ENCODE results near the gene COPB2. TPM values are rescaled to one million over a fixed set of nuclear protein-coding genes. Genes with fewer than 3 reads are reported as not detected.

COPB2 gene
- total RNA-seq, 1 donor from 2014 or later = 86.1 TPM

DNA sequence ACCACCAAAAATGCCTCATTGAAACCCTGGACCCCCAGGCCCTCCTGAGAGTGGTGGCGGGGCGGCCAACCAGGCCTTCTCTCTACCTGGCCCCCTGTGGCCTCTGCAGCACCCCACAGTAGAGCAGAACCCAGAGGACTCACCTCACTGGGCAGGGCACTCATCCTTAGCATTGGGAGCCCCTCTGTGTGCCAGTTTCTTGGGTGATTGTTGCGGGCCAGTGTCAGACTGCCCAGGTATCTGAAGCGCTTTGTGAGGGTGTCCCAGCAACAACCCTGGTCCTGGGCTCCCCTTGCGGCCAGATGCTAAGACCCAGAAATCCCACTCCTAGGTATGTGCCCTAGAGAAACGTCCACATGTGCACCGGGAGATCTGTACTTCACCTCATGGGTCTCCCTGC lies 66.3 kb downstream of the COPB2 start:
- Histone ChIP-seq H3K4me3 (no peak overlapping the region), H4K20me1 (ENCODE audit: low read depth) (no peaks in the 10 kb centered on the region), H3K9ac (no peak overlapping the region), H3K79me2 (ENCODE audit: low read depth) (no peaks in the 10 kb centered on the region), H3K36me3 (no peaks in the 10 kb centered on the region), H3K27ac (no peak overlapping the region), H3K4me2 (no peak overlapping the region), H3K4me1 (no peaks in the 10 kb centered on the region), H3F3A (ENCODE audit: low read depth) (no peaks in the 10 kb centered on the region), H3K27me3 (peaks cover 9% of the 10 kb centered on the region), H3K9me3 (ENCODE audit: low read depth) (no peaks in the 10 kb centered on the region), H2AFZ (replicated peaks) (no peak overlapping the region)
- Mint-ChIP-seq H3K4me1 (peaks cover 9% of the 10 kb centered on the region), H3K4me3 (no peak overlapping the region), H3K27me3 (ENCODE audit: insufficient read depth, low read depth) (peaks cover 11% of the 10 kb centered on the region), H3K9me3 (no peaks in the 10 kb centered on the region), H3K27ac (no peak overlapping the region), H3K36me3 (no peaks in the 10 kb centered on the region)
- DNase-seq (ENCODE audit: low spot score) = no peak
- TF ChIP-seq EZH2phosphoT487 (IDR thresholded peaks at IDR 0.05) (no peak), EZH2 (IDR thresholded peaks at IDR 0.05) (no peak)
- TF ChIP-seq, protein P1, sequence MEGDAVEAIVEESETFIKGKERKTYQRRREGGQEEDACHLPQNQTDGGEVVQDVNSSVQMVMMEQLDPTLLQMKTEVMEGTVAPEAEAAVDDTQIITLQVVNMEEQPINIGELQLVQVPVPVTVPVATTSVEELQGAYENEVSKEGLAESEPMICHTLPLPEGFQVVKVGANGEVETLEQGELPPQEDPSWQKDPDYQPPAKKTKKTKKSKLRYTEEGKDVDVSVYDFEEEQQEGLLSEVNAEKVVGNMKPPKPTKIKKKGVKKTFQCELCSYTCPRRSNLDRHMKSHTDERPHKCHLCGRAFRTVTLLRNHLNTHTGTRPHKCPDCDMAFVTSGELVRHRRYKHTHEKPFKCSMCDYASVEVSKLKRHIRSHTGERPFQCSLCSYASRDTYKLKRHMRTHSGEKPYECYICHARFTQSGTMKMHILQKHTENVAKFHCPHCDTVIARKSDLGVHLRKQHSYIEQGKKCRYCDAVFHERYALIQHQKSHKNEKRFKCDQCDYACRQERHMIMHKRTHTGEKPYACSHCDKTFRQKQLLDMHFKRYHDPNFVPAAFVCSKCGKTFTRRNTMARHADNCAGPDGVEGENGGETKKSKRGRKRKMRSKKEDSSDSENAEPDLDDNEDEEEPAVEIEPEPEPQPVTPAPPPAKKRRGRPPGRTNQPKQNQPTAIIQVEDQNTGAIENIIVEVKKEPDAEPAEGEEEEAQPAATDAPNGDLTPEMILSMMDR (IDR thresholded peaks at IDR 0.05) = no peak

DNA sequence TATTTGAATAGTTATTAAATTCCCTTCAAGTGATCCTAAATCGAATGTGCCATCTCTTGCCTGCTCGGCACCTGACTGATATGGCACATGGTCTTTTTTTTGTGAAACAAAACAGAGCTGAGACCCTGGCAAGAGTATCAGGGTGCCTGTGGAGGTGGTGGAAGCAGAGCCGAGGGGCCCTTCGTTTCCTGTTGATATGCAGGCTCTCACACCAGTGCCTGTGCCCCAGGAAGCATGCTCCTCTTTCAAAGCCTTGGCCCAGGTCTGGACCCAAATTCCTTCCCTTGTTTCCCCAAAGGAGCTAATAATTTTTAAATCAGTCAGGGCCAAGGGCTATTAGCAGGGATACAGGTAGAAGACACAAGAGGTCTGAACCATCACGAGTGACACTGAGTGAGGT lies 67.1 kb downstream of the COPB2 start:
- no peak overlapping the region for H3K9ac ChIP-seq
- H3K27ac ChIP-seq = no peak overlapping the region
- no peaks in the 10 kb centered on the region for H3K9me3 ChIP-seq (ENCODE audit: low read depth)
- peaks cover 11% of the 10 kb centered on the region for H3K4me1 Mint-ChIP-seq
- H2AFZ ChIP-seq (replicated peaks) = no peak overlapping the region
- no peak overlapping the region for H3K4me2 ChIP-seq
- H3K79me2 ChIP-seq (ENCODE audit: low read depth) = no peaks in the 10 kb centered on the region
- no peaks in the 10 kb centered on the region for H3K9me3 Mint-ChIP-seq
- H3K27me3 ChIP-seq = peaks cover 1% of the 10 kb centered on the region
- no peak for DNase-seq (ENCODE audit: low spot score)
- no peak overlapping the region for H3K27ac Mint-ChIP-seq
- H3F3A ChIP-seq (ENCODE audit: low read depth) = no peaks in the 10 kb centered on the region
- no peaks in the 10 kb centered on the region for H3K4me1 ChIP-seq
- H3K36me3 ChIP-seq = no peaks in the 10 kb centered on the region
- no peak for TF ChIP-seq EZH2phosphoT487 (IDR thresholded peaks at IDR 0.05)
- no peaks in the 10 kb centered on the region for H4K20me1 ChIP-seq (ENCODE audit: low read depth)
- no peak overlapping the region for H3K4me3 Mint-ChIP-seq
- H3K4me3 ChIP-seq = no peak overlapping the region
- peaks cover 10% of the 10 kb centered on the region for H3K27me3 Mint-ChIP-seq (ENCODE audit: insufficient read depth, low read depth)
- no peaks in the 10 kb centered on the region for H3K36me3 Mint-ChIP-seq

DNA sequence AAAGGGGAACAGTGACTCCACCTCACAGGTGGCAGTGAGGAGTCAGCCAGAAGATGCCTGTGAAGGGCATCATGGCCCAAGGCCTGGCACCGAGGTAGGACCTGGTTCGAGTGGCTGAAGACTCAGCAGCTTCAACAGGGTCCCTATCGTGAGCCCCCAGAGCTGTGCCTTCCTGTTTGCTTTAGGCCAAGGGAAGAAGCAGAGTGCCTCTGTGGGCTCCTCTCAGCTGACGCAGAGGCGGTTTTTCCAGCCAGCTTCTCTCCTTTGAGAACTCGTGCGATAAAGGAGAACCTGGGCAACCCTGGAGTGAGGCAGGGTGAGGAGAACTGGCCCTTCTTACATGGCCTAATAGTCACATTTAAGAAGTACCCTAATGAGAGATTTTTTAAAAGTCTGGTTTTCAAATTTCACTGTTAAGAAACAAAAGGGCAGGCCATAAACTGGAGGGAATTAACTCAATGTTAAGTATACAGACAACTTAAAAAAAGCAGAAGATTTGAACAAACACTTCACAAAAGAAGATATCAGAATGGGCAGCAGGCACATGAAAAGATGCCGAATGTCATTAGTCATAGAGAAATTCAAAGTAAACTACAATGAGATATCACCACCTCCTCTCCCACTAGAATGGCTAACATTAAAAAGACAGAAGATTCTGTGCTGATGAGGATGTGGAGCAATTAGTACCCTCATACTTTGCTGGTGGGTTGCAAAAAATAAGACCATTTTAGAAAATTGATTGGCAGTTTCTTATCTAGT lies 68.7 kb downstream of the COPB2 start:
- Histone ChIP-seq H3K27me3 (no peaks in the 10 kb centered on the region), H3K4me2 (no peak overlapping the region), H3F3A (ENCODE audit: low read depth) (no peaks in the 10 kb centered on the region), H3K9ac (no peak overlapping the region), H3K27ac (no peak overlapping the region), H3K36me3 (no peaks in the 10 kb centered on the region), H3K79me2 (ENCODE audit: low read depth) (no peaks in the 10 kb centered on the region), H3K9me3 (ENCODE audit: low read depth) (no peaks in the 10 kb centered on the region), H3K4me1 (no peaks in the 10 kb centered on the region), H4K20me1 (ENCODE audit: low read depth) (no peaks in the 10 kb centered on the region), H2AFZ (replicated peaks) (peak overlapping the region; percentile 90), H3K4me3 (no peak overlapping the region)
- DNase-seq (ENCODE audit: low spot score) = no peak
- H3K4me1 Mint-ChIP-seq = peaks cover 13% of the 10 kb centered on the region
- H3K27ac Mint-ChIP-seq = peak overlapping the region; percentile 59
- H3K4me3 Mint-ChIP-seq = no peak overlapping the region
- no peak for TF ChIP-seq EZH2 (IDR thresholded peaks at IDR 0.05)
- TF ChIP-seq, protein P1 (IDR thresholded peaks at IDR 0.05) = no peak
- no peak for TF ChIP-seq EZH2phosphoT487 (IDR thresholded peaks at IDR 0.05)
- no peaks in the 10 kb centered on the region for H3K36me3 Mint-ChIP-seq
- no peaks in the 10 kb centered on the region for H3K9me3 Mint-ChIP-seq
- H3K27me3 Mint-ChIP-seq (ENCODE audit: insufficient read depth, low read depth) = peaks cover 10% of the 10 kb centered on the region
